NK-92 (cell line): ENCODE data around the gene CMIP.

Experiments
- DNase-seq: peaks from one replicate; lab custom pipeline; 2025; ENCODE audit not compliant: unreplicated experiment; lab: John Stamatoyannopoulos, UW

CMIP gene

GRCh38 chr16:81492965-81493754, 48.6 kb downstream of the CMIP start:
- no peak for DNase-seq

- no peak for DNase-seq
Measured at GRCh38 chr16:81493755-81494433, 49.3 kb downstream of the CMIP start.

- DNase-seq = no peak
Measured at GRCh38 chr16:81494434-81494806, 49.8 kb downstream of the CMIP start.

- DNase-seq = no peak
Measured at GRCh38 chr16:81494888-81495287, 50.3 kb downstream of the CMIP start.

GRCh38 chr16:81495321-81496234, 51.0 kb downstream of the CMIP start:
- no peak for DNase-seq

GRCh38 chr16:81496321-81496720, 51.7 kb downstream of the CMIP start:
- no peak for DNase-seq

GRCh38 chr16:81496742-81497141, 52.1 kb downstream of the CMIP start:
- no peak for DNase-seq

- no peak for DNase-seq
Measured at GRCh38 chr16:81497690-81498089, 53.1 kb downstream of the CMIP start.

- no peak for DNase-seq
Measured at GRCh38 chr16:81498351-81498750, 53.7 kb downstream of the CMIP start.

GRCh38 chr16:81499576-81500380, 55.2 kb downstream of the CMIP start:
- no peak for DNase-seq

GRCh38 chr16:81500833-81501521, 56.4 kb downstream of the CMIP start:
- DNase-seq = no peak

GRCh38 chr16:81502396-81503070, 57.9 kb downstream of the CMIP start:
- DNase-seq = no peak

- no peak for DNase-seq
Measured at GRCh38 chr16:81505011-81505661, 60.5 kb downstream of the CMIP start.

GRCh38 chr16:81509404-81509803, 64.8 kb downstream of the CMIP start:
- no peak for DNase-seq

GRCh38 chr16:81510016-81510415, 65.4 kb downstream of the CMIP start:
- no peak for DNase-seq

- no peak for DNase-seq
Measured at GRCh38 chr16:81511371-81511770, 66.8 kb downstream of the CMIP start.

- DNase-seq = no peak
Measured at GRCh38 chr16:81513204-81514040, 68.8 kb downstream of the CMIP start.

GRCh38 chr16:81514041-81514559, 69.5 kb downstream of the CMIP start:
- DNase-seq = no peak
